ENCODE results near the gene GRID1.
"Not testable (repeated sequence)": the region's sequence is repeated elsewhere in the genome, so short reads cannot be mapped to it uniquely, and the experiment has no call there.

The GRID1 gene

GRCh38 chr10:86102451-86102850 lies 264.1 kb downstream of the GRID1 start:
- DNase-seq, result no peak

GRCh38 chr10:86102031-86102430 lies 264.6 kb downstream of the GRID1 start:
- no peak for DNase-seq

- DNase-seq, result no peak
These were observed 266.0 kb downstream of the GRID1 start for GRCh38 chr10:86100581-86101061.

GRCh38 chr10:86099542-86100334 lies 266.9 kb downstream of the GRID1 start:
- no peak for DNase-seq

- DNase-seq, result no peak
These were observed 268.3 kb downstream of the GRID1 start for GRCh38 chr10:86098187-86098881.

- DNase-seq, result not testable (repeated sequence)
These were observed 271.5 kb downstream of the GRID1 start for GRCh38 chr10:86095061-86095460.

- DNase-seq, result not testable (repeated sequence)
These were observed 274.3 kb downstream of the GRID1 start for GRCh38 chr10:86092311-86092710.

- DNase-seq, result no peak
These were observed 275.4 kb downstream of the GRID1 start for GRCh38 chr10:86091216-86091615.

GRCh38 chr10:86090807-86091206 lies 275.8 kb downstream of the GRID1 start:
- DNase-seq, result no peak

GRCh38 chr10:86087716-86088115 lies 278.9 kb downstream of the GRID1 start:
- no peak for DNase-seq

GRCh38 chr10:86086418-86086817 lies 280.2 kb downstream of the GRID1 start:
- DNase-seq, result no peak

- DNase-seq, result no peak
These were observed 280.9 kb downstream of the GRID1 start for GRCh38 chr10:86085686-86086085.

GRCh38 chr10:86085136-86085535 lies 281.5 kb downstream of the GRID1 start:
- no peak for DNase-seq

- no peak for DNase-seq
These were observed 282.0 kb downstream of the GRID1 start for GRCh38 chr10:86084585-86084984.

GRCh38 chr10:86083664-86084175 lies 282.9 kb downstream of the GRID1 start:
- no peak for DNase-seq

- no peak for DNase-seq
These were observed 283.4 kb downstream of the GRID1 start for GRCh38 chr10:86083206-86083605.

GRCh38 chr10:86082556-86082955 lies 284.0 kb downstream of the GRID1 start:
- no peak for DNase-seq

- no peak for DNase-seq
These were observed 287.5 kb downstream of the GRID1 start for GRCh38 chr10:86079088-86079487.

- DNase-seq, result no peak
These were observed 288.0 kb downstream of the GRID1 start for GRCh38 chr10:86078639-86079035.

GRCh38 chr10:86077871-86078638 lies 288.5 kb downstream of the GRID1 start:
- no peak for DNase-seq

GRCh38 chr10:86077271-86077670 lies 289.3 kb downstream of the GRID1 start:
- DNase-seq, result no peak

GRCh38 chr10:86076497-86076896 lies 290.1 kb downstream of the GRID1 start:
- DNase-seq, result not testable (repeated sequence)

- DNase-seq, result no peak
These were observed 291.1 kb downstream of the GRID1 start for GRCh38 chr10:86075512-86075911.

Data from effector CD4-positive, alpha-beta T cell (primary cell).